Spinal cord (tissue), 10 donors: Measurements from ENCODE around the gene STPG2. TPM values are rescaled to one million over a fixed set of nuclear protein-coding genes. Genes with fewer than 3 reads are reported as not detected.
"Not testable (repeated sequence)": the region's sequence is repeated elsewhere in the genome, so short reads cannot be mapped to it uniquely, and the experiment has no call there.

Source experiments
- DNase-seq, 6 donors: peaks; one replicate each; pipeline versions ENCODE4 v3.0.0 to v3.0.0-alpha.2; 2013 to 2015; ENCODE audit warnings: low spot score in 6 of 6, low read depth in 4 of 6
- H3K27ac ChIP-seq: one replicate; pipeline ENCODE4 v1.5.1; 2013; ENCODE audit warnings: low read depth, low read length, control low read depth
- H3K27me3 ChIP-seq: one replicate; pipeline ENCODE4 v1.6.1; 2013; ENCODE audit warnings: low read length; ENCODE audit not compliant: control insufficient read depth, insufficient read depth
- H3K36me3 ChIP-seq: one replicate; pipeline ENCODE4 v1.6.1; 2013; ENCODE audit warnings: low read length; ENCODE audit not compliant: control insufficient read depth, insufficient read depth
- H3K4me1 ChIP-seq: one replicate; pipeline ENCODE4 v1.6.1; 2013; ENCODE audit warnings: low read length; ENCODE audit not compliant: control insufficient read depth, insufficient read depth
- H3K4me3 ChIP-seq: one replicate; pipeline ENCODE4 v1.5.1; 2013; ENCODE audit warnings: low read depth, low read length, control low read depth
- H3K9me3 ChIP-seq: one replicate; pipeline ENCODE4 v1.6.1; 2013; ENCODE audit warnings: low read length; ENCODE audit not compliant: control insufficient read depth, insufficient read depth
- WGBS: methylation state at CpG from one replicate; pipeline ENCODE4 v1.1.5; 2013; ENCODE audit warnings: missing lambda C conversion rate; ENCODE audit not compliant: insufficient coverage; 5-methylcytosine and 5-hydroxymethylcytosine counted together
- polyA plus RNA-seq, 2 donors: library from polyadenylated mRNA; unstranded; fragments of 120-200 nt; gene quantifications; one replicate each; pipeline ENCODE4 v1.2.1, GENCODE V29; 2013; ENCODE audit not compliant: insufficient read length in 2 of 2
- total RNA-seq, 2 donors: library from RNA; depleted of rRNA in 1 of 2; stranded (reverse); fragments of 120-200 nt in 1 of 2; fragments of >200 nt in 1 of 2; gene quantifications; one replicate each; pipeline versions ENCODE4 v1.2.3 to v1.2.4, GENCODE V29; 2013 to 2014
- donor health status: healthy.

The STPG2 gene
- total and polyA plus RNA-seq, 4 donors, result 0.13 to 2.7 (median 0.61) TPM

DNA sequence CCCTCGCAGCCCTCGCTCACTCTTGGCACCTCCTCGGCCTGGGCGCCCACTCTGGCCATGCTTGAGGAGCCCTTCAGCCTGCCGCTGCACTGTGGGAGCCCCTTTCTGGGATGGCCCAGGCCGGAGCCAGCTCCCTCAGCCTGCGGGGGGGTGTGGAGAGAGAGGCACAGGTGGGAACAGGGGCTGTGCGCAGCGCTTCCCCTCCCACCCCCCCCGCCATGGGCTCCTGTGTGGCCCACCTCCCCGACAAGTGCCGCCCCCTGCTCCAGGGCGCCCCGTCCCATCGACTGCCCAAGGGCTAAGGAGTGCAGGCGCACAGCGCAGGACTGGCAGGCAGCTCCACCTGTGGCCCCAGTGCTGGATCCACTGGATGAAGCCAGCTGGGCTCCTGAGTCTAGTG lies 220.2 kb downstream of the STPG2 start:
- WGBS, result 100% methylated on average over 11 of the region's 17 CpGs
- Histone ChIP-seq H3K27ac (no peak overlapping the region), H3K36me3 (no peaks in the 10 kb centered on the region), H3K4me1 (no peaks in the 10 kb centered on the region), H3K4me3 (no peak overlapping the region), H3K9me3 (no peaks in the 10 kb centered on the region), H3K27me3 (no peaks in the 10 kb centered on the region)
- DNase-seq, result no peak

DNA sequence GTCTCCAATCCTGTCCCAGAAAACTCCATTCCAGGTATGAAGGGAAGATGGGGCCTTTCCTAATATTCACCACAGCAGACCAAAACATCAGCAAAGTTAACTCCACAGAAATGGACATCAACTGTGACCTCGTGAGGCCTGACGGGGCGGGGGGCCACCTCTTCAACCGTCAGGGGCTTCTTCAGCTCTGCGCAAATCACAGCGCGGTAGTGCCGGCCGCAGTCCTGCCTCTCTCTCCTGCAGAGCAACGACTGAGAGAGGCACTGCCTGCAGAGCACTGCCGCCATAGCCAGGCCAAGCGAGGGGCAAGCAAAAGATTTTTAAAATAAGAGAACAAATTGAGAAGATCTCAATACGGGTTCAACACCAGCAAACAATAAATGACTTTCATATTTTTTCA lies 226.2 kb downstream of the STPG2 start:
- no peaks in the 10 kb centered on the region for H3K4me1 ChIP-seq
- 95% methylated on average over 9 of the region's 13 CpGs for WGBS
- DNase-seq, result no peak

DNA sequence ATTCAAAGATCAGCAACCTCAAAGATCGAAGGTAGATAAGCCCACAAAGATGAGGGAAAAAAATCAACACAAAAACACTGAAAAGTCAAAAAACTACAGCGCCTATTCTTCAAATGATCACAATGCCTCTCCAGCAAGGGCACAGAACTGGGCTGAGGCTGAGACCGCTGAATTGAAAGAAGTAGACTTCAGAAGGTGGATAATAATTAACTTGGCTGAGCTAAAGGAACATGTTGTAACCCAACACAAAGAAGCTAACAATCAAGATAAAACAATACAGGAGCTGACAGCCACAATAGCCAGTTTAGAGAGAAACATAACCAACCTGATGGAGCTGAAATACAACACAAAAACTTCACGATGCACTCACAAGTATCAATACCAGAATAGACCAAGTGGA lies 231.1 kb downstream of the STPG2 start:
- Histone ChIP-seq H3K9me3 (no peaks in the 10 kb centered on the region), H3K27me3 (no peaks in the 10 kb centered on the region), H3K4me3 (no peak overlapping the region)

More for the DNA sequence above, 226.2 kb downstream of the STPG2 start:
- Histone ChIP-seq H3K36me3 (no peaks in the 10 kb centered on the region), H3K27ac (no peak overlapping the region), H3K9me3 (no peaks in the 10 kb centered on the region), H3K4me3 (no peak overlapping the region), H3K27me3 (no peaks in the 10 kb centered on the region)

DNA sequence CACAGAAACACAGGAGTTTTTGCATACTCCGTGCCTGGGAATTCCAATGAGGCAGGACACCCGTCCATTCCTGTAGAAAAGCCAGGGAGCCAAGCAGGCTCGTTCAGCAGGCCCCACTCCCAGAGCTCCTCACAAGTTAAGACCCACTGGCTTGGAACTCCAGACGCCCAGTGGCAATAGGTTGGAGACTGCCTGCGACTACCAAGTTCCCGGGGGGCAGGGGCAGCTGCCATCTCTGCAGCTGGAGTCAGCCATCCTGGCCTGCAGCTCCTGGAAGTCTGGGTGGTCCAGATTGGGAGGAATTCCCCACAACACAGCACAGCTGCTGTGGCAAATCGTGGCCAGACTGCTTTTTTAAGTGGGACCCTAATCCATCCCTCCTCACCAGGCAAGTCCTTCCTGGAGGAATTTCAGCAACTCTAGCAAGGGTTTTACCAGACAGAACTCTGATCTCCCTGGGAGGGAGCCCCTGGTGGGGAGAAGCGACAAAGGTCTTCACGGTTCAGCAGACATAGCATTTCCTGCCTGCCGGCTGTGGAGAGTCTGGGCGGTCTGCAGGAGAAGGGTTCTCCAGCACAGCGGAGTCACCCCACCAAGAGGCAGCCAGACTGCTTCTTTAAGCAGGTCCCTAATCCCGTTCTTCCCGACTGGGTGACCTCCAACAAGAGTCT lies 231.9 kb downstream of the STPG2 start:
- H3K9me3 ChIP-seq, result no peaks in the 10 kb centered on the region
- no peaks in the 10 kb centered on the region for H3K36me3 ChIP-seq
- no peaks in the 10 kb centered on the region for H3K4me1 ChIP-seq
- DNase-seq, result no peak
- H3K27me3 ChIP-seq, result no peaks in the 10 kb centered on the region
- 75% methylated on average over 11 of the region's 14 CpGs for WGBS
- no peak overlapping the region for H3K27ac ChIP-seq
- H3K4me3 ChIP-seq, result no peak overlapping the region

More for the DNA sequence above, 231.1 kb downstream of the STPG2 start:
- 63% methylated on average over 2 of the region's 4 CpGs for WGBS
- Histone ChIP-seq H3K4me1 (no peaks in the 10 kb centered on the region), H3K27ac (no peak overlapping the region), H3K36me3 (no peaks in the 10 kb centered on the region)
- no peak for DNase-seq

DNA sequence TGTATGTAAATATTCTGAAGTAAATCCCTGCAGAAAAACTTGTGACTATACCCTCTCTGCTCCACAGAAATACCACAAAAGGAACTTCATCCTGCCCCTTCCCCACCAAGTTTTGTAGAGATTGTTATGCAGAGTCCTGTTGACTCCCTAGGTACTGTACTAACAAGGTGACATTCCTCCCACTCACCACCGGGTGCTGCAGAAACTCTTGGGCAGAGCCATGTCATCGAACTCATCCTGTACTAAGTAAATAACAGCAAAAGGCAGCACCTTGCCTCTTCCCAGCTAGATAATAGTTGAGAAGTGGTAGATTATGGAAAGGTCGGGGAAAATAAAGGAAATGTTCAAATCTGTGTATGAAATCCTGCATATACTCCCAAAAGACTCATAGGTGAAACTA lies 233.3 kb downstream of the STPG2 start:
- H3K4me1 ChIP-seq, result no peaks in the 10 kb centered on the region

DNA sequence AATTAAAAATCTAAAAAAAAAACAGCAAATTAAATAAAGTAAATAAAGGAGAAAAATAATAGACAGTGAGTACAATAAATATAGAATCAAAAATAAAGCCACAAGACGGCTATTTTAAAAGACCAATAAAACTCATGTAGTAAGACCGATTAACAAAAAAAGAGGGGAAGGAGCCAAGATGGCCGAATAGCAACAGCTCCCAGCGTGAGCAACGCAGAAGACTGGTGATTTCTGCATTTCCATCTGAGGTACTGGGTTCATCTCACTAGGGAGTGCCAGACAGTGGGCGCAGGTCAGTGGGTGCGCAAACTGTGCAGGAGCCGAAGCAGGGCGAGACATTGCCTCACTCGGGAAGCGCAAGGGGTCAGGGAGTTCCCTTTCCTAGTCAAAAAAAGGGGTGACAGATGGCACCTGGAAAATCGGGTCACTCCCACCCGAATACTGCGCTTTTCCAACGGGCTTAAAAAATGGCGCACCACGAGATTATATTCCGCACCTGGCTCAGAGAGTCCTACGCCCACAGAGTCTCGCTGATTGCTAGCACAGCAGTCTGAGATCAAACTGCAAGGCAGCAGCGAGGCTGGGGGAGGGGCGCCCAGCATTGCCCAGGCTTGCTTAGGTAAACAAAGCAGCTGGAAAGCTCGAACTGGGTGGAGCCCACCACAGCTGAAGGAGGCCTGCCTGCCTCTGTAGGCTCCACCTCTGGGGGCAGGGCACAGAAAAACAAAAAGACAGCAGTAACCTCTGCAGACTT lies 239.7 kb downstream of the STPG2 start:
- not testable (repeated sequence) for H3K4me1 ChIP-seq, H3K27ac ChIP-seq, DNase-seq, H3K27me3 ChIP-seq, H3K36me3 ChIP-seq, H3K9me3 ChIP-seq, H3K4me3 ChIP-seq
- WGBS, result 77% methylated on average over 16 of the region's 23 CpGs

More for the DNA sequence above, 233.3 kb downstream of the STPG2 start:
- H3K9me3 ChIP-seq, result no peaks in the 10 kb centered on the region
- no peaks in the 10 kb centered on the region for H3K27me3 ChIP-seq
- DNase-seq, result no peak
- no peak overlapping the region for H3K27ac ChIP-seq
- no peak overlapping the region for H3K4me3 ChIP-seq
- no peaks in the 10 kb centered on the region for H3K36me3 ChIP-seq
- no CpG with 5 or more reads among the region's 3 CpGs for WGBS

DNA sequence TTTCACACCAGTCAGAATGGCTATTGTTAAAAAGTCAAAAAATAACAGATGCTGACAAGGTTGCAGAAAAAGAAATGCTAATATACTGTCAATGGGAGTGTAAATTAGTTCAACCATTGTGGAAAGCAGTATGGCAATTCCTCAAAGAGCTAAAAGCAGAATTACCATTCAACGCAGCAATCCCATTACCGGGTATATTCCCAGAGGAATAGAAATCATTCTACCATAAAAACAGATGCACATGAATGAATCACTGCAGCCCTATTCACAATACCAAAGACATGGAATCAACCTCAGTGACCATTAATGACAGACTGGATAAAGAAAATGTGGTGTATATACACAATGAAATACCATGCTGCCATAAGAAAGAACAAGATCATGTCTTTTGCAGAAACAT lies 243.0 kb downstream of the STPG2 start:
- Histone ChIP-seq H3K27ac (no peak overlapping the region), H3K36me3 (no peaks in the 10 kb centered on the region), H3K9me3 (peaks cover 2% of the 10 kb centered on the region), H3K4me3 (no peak overlapping the region), H3K4me1 (no peaks in the 10 kb centered on the region), H3K27me3 (no peaks in the 10 kb centered on the region)
- DNase-seq, result no peak
- 20% methylated on average over 1 of the region's 2 CpGs for WGBS

DNA sequence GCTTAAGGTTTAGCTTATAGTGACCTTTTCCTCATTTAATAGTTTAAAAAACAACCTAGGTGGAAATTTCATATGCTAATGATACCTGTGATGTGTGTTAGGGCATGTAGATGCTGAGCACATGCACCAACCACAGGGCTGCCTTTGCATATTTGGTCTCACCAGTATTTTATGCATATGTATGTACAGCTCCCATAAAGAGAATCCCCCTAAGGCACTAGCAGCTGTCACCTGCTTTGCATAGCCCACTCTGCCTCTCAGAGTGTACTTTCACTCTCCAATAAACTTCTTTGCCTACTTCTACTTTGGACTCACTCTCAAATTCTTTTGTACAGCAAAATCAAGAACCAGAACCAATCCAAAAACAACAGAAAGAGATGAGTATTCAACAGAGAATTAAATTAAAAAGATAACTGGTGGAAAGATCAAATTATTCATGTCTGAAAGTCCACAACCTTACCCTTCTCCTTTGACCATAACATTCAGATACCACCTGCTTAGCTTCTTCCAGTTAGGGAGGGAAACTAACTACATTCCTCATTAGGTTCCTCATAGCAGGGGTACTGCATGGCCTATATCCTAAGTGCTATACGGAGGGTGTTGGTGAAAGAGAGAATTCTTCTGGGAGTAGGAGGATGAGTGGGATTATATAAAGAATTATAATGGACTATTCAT lies 250.5 kb downstream of the STPG2 start:
- H3K9me3 ChIP-seq, result no peaks in the 10 kb centered on the region
- H3K27ac ChIP-seq, result no peak overlapping the region
- H3K36me3 ChIP-seq, result no peaks in the 10 kb centered on the region
- no CpG with 5 or more reads among the region's 1 CpG for WGBS
- H3K27me3 ChIP-seq, result no peaks in the 10 kb centered on the region
- H3K4me1 ChIP-seq, result no peaks in the 10 kb centered on the region
- DNase-seq, result no peak
- H3K4me3 ChIP-seq, result no peak overlapping the region

DNA sequence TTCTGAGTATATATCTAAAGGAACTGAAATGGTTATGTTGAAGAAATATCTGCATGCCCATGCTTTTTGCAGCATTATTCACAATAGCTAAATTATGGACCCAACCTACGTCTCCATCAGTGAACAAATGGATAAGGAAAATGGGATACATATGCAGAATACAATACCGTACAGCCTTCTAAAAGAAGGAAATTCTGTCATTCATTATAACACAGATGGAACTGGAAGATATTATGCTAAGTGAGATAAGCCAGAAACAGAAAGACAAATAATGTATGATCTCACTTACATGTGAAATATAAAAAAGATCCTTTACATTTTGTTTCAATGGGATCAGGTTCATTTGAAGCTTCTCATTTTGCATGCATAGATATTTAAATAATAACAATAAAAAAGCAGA lies 263.3 kb downstream of the STPG2 start:
- DNase-seq, result no peak
- no CpG with 5 or more reads among the region's 2 CpGs for WGBS
- Histone ChIP-seq H3K36me3 (no peaks in the 10 kb centered on the region), H3K27me3 (no peaks in the 10 kb centered on the region), H3K4me3 (no peak overlapping the region), H3K4me1 (peaks cover 4% of the 10 kb centered on the region), H3K27ac (no peak overlapping the region), H3K9me3 (peaks cover 1% of the 10 kb centered on the region)
